ENCODE measurements around the gene CRADD. TPM values are rescaled to one million over a fixed set of nuclear protein-coding genes. Genes with fewer than 3 reads are reported as not detected.
"Not testable (repeated sequence)": the region's sequence is repeated elsewhere in the genome, so short reads cannot be mapped to it uniquely, and the experiment has no call there.

The CRADD gene
- total RNA-seq, 2 donors from 2014 or later = 27.2 to 75.2 TPM

DNA sequence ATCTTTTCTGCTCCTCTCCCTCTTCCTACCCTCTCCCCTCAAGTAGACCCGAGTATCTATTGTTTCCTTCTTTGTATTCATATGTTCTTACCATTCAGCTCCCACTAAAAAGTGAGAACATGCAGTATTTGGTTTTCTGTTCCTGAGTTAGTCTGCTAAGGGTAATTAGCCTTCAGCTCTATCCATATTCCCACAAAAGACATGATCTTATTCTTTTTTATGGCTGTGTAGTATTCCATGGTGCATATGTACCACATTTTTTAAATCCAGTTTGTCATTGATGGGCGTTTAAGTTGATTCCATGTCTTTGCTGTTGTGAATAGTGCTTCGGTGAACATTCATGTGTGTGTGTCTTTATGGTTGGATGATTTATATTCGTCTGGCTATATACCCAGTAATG lies 32.2 kb downstream of the CRADD start:
- Histone ChIP-seq H3K4me3 (no peak overlapping the region), H3K9me3 (peaks cover 0 to 9% (median 0%) of the 10 kb centered on the region in 3 donors), H3K36me3 (replicated peaks in 1 of 2; ENCODE audit: insufficient read depth in 1 of 2, low read depth in 2 of 2) (no peaks in the 10 kb centered on the region), H3K27ac (no peak overlapping the region), H3K4me1 (no peaks in the 10 kb centered on the region), H3K27me3 (no peaks in the 10 kb centered on the region)
- ATAC-seq (no peak), DNase-seq (no peak)
- WGBS, 2 donors = 98% methylated on average over 4 of the region's 4 CpGs
- intact Hi-C loops (cut with DNase I) = no loop called here
- TF ChIP-seq, protein P1, sequence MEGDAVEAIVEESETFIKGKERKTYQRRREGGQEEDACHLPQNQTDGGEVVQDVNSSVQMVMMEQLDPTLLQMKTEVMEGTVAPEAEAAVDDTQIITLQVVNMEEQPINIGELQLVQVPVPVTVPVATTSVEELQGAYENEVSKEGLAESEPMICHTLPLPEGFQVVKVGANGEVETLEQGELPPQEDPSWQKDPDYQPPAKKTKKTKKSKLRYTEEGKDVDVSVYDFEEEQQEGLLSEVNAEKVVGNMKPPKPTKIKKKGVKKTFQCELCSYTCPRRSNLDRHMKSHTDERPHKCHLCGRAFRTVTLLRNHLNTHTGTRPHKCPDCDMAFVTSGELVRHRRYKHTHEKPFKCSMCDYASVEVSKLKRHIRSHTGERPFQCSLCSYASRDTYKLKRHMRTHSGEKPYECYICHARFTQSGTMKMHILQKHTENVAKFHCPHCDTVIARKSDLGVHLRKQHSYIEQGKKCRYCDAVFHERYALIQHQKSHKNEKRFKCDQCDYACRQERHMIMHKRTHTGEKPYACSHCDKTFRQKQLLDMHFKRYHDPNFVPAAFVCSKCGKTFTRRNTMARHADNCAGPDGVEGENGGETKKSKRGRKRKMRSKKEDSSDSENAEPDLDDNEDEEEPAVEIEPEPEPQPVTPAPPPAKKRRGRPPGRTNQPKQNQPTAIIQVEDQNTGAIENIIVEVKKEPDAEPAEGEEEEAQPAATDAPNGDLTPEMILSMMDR (IDR thresholded peaks at IDR 0.05) = no peak
- no peak for TF ChIP-seq POLR2A (IDR thresholded peaks at IDR 0.05)

DNA sequence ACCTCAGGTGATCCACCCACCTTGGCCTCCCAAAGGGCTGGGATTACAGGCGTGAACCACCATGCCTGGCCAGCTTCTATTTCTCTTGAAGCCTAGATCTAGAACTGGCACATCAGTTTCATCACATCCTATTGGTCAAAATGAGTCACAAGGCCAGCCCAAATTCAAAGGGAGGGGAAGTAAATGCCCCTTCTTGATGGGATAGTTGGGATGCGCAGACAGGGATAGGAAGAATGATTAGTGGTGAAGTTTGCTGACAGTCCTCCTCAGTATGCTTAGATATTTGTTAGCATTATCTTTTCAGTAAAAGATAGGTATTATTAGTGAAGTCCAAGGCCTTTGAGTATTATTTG lies 33.4 kb downstream of the CRADD start:
- WGBS, 2 donors = 100% methylated on average over 2 of the region's 2 CpGs
- no peak for ATAC-seq
- H3K36me3 ChIP-seq (replicated peaks in 1 of 2; ENCODE audit: insufficient read depth in 1 of 2, low read depth in 2 of 2) = no peaks in the 10 kb centered on the region

DNA sequence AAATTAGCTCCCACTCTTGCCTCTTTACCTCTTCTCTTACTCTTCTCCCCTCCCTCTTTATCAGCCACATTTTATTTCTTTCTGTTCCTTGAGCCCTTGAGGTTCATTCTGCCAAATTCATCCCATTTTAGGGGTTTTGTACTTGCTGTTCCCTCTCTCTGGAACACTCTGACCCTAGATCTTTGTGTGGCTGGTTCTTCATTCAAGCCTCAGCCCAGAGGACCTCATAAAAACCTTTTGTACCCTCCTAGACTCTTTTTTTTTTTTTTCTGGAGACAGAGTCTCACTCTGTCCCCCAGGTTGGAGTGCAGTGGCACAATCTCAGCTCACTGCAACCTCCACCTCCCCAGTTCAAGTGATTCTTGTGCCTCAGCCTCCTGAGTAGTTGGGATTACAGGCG lies 34.3 kb downstream of the CRADD start:
- H3K27me3 ChIP-seq; H3K36me3 ChIP-seq (replicated peaks in 1 of 2; ENCODE audit: insufficient read depth in 1 of 2, low read depth in 2 of 2); DNase-seq; H3K4me1 ChIP-seq; H3K27ac ChIP-seq; H3K9me3 ChIP-seq; intact Hi-C loops (cut with DNase I); ATAC-seq; H3K4me3 ChIP-seq: not testable (repeated sequence)
- WGBS, 2 donors = 100% methylated on average over 1 of the region's 1 CpG

More for the DNA sequence above, 33.4 kb downstream of the CRADD start:
- no peaks in the 10 kb centered on the region for H3K4me1 ChIP-seq
- H3K4me3 ChIP-seq = no peak overlapping the region
- no peak overlapping the region for H3K27ac ChIP-seq
- DNase-seq = no peak
- peaks cover 0 to 9% (median 0%) of the 10 kb centered on the region in 3 donors for H3K9me3 ChIP-seq
- TF ChIP-seq POLR2A (IDR thresholded peaks at IDR 0.05) = no peak
- TF ChIP-seq, protein P1 (IDR thresholded peaks at IDR 0.05) = no peak
- H3K27me3 ChIP-seq = no peaks in the 10 kb centered on the region
- intact Hi-C loops (cut with DNase I) = no loop called here

DNA sequence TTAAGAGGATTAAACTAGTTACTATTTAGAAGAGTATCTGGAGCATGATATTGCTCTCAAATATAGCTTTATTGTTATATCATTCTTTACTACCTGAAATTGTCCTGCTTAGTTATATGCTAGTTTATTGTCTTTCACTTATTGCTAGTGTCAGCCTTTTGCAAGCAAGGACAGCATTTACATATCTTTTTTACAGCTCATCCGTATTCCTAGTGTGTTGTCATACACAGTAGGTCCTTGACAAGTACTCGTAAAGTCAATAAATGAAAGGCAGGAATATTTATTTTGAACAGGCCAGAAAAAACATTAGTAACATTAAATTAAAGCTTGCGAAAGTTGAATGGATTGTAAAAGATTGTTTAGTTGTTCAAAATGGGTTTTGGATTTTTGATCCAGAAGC lies 35.0 kb downstream of the CRADD start:
- intact Hi-C loops (cut with DNase I) = no loop called here

DNA sequence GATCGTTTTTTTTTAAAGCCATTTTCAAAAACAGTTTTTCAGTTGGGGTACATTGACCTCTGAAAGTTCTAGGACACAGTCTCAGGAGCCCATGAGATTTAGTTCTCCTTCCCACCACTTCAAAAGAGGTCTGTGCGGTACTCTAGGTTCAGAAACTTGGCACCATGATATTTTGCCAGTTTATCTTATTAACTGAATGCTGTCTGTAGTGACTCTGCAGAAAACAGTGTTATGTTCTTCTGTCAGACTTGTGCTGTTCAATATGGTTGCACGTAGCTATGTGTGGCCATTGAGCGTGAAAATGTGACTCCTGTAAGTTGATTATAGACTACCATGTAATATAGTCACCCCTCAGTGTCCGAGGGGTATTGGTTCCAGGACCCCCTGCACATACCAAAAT lies 35.9 kb downstream of the CRADD start:
- no peaks in the 10 kb centered on the region for H3K4me1 ChIP-seq
- no peaks in the 10 kb centered on the region for H3K27me3 ChIP-seq
- no peaks in the 10 kb centered on the region for H3K36me3 ChIP-seq (replicated peaks in 1 of 2; ENCODE audit: insufficient read depth in 1 of 2, low read depth in 2 of 2)
- WGBS, 2 donors = 74 to 82% methylated on average over 5 of the region's 5 CpGs
- intact Hi-C loops (cut with DNase I) = no loop called here
- H3K27ac ChIP-seq = no peak overlapping the region
- DNase-seq (no peak), ATAC-seq (no peak)
- H3K4me3 ChIP-seq = no peak overlapping the region
- peaks cover 0 to 9% (median 0%) of the 10 kb centered on the region in 3 donors for H3K9me3 ChIP-seq
- no peak for TF ChIP-seq POLR2A (IDR thresholded peaks at IDR 0.05)
- TF ChIP-seq, protein P1 (IDR thresholded peaks at IDR 0.05) = no peak

More for the DNA sequence above, 35.0 kb downstream of the CRADD start:
- no peak for ATAC-seq
- no peaks in the 10 kb centered on the region for H3K36me3 ChIP-seq (replicated peaks in 1 of 2; ENCODE audit: insufficient read depth in 1 of 2, low read depth in 2 of 2)
- 67 to 68% methylated on average over 3 of the region's 3 CpGs for WGBS, 2 donors
- H3K27me3 ChIP-seq = no peaks in the 10 kb centered on the region
- TF ChIP-seq, protein P1 (IDR thresholded peaks at IDR 0.05) = no peak
- TF ChIP-seq POLR2A (IDR thresholded peaks at IDR 0.05) = no peak
- no peak for DNase-seq
- H3K4me3 ChIP-seq = no peak overlapping the region
- peaks cover 0 to 9% (median 0%) of the 10 kb centered on the region in 3 donors for H3K9me3 ChIP-seq
- H3K4me1 ChIP-seq = no peaks in the 10 kb centered on the region
- H3K27ac ChIP-seq = no peak overlapping the region

Data from body of pancreas (tissue), 4 donors.